Cardiac septum (tissue), 1 donor: Measurements from ENCODE around the gene LMBRD2. TPM values are rescaled to one million over a fixed set of nuclear protein-coding genes. Genes with fewer than 3 reads are reported as not detected.
"Not testable (repeated sequence)": the region's sequence is repeated elsewhere in the genome, so short reads cannot be mapped to it uniquely, and the experiment has no call there.

ENCODE experiments used
- DNase-seq: peaks from one replicate; pipeline ENCODE4 v3.0.0-alpha.2; 2020; ENCODE audit warnings: low spot score
- intact Hi-C: fragments of 100-400 bp; cut with DNase I; formaldehyde crosslinking; loops from one replicate; pipeline ENCODE4 v1.14.0; 2022
- total RNA-seq: library from RNA; stranded (reverse); fragmentation: NEBNext Ultra II Directional; extraction: Animal tissue kit (Norgen Biotek cat#: 25700); gene quantifications from one replicate; pipeline ENCODE4 v1.2.1, GENCODE V29; 2021
- donor health status: DM: no; HTN: no; CAD: no.

LMBRD2 gene
- total RNA-seq, 1 donor from 2014 or later, result 11.7 TPM

DNA sequence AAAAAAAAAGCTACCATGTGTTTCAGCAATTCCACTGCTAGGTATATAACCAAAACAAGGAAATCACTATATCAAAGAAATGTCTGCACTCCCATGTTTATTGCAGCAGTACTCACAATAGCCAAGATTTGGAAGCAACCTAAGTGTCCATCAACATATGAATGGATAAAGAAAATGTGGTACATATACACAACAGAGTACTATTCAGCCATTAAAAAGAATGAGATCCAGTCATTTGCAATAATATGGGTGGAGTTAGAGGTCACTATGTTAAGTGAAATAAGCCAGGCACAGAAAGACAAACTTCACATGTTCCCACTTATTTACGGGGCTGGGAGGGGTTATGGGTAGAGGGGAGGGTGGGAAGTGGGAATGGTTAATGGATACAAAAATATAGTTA lies 18.7 kb downstream of the LMBRD2 start:
- intact Hi-C loops, DNase-seq: not testable (repeated sequence)

DNA sequence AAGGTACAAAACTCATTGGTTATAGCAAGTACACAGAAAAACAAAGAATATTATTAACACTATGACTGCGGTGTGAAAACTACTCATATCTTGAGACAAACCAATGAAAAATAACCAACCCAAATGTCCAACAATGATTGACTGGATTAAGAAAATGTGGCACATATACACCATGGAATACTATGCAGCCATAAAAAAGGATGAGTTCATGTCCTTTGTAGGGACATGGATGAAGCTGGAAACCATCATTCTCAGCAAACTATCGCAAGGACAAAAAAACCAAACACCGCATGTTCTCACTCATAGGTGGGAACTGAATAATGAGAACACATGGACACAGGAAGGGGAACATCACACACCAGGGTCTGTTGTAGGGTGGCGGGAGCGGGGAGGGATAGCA lies 22.0 kb downstream of the LMBRD2 start:
- DNase-seq, intact Hi-C loops: not testable (repeated sequence)

DNA sequence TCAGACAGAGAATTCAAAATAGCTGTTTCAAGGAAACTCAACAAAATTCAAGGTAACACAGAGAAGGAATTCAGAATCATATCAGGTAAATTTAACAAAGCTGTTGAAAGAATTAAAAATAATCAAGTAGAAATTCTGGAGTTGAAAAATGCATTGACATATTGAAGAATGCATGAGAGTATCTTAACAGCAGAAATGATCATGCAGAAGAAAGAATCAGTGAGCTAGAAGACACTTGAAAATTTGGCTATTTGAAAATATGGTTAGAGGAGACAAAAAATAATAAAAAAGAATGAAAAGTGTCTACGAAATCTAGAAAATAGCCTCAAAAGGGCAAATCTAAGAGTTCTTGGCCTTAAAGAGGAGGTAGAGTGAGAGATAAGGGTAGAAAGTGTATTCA lies 22.9 kb downstream of the LMBRD2 start:
- intact Hi-C loops, result no loop called here
- DNase-seq, result no peak

DNA sequence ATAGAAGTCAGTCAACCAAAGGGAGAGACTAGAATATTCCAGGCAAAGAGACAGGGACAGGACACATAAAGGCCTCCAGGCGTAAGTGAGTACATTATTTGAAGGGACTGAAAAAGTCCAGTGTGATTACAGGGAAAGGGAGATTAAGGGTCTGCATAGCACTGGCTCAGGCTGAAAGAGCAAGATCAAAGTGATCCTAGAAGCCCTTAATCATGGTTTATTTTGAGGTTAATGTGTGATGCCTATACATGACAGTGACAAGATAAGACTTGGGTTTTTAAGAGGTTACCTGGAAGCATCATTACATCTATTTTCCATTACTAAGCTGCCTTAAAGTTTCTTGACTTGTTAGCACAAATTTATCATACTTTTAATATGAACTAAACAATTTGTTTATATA lies 25.8 kb downstream of the LMBRD2 start:
- intact Hi-C loops, result no loop called here
- no peak for DNase-seq

DNA sequence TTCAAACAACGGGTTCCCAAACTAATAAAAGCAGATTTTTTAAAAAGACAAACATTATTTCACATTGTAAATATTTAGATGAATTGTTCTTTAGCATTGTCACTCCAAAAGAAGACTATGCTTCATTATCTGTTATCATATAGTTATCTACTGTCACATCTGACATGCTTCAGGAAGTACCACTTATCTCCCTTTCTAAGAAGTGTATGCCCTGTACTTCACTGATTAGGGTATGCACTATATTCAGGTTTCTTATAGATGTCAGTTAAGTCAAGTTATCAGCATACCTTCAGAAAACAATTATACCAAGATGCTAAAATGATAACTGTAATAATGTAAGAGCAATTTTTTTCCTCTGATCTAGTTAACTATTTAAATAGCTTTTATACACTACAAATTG lies 40.4 kb downstream of the LMBRD2 start:
- no peak for DNase-seq
- intact Hi-C loops, result no loop called here

DNA sequence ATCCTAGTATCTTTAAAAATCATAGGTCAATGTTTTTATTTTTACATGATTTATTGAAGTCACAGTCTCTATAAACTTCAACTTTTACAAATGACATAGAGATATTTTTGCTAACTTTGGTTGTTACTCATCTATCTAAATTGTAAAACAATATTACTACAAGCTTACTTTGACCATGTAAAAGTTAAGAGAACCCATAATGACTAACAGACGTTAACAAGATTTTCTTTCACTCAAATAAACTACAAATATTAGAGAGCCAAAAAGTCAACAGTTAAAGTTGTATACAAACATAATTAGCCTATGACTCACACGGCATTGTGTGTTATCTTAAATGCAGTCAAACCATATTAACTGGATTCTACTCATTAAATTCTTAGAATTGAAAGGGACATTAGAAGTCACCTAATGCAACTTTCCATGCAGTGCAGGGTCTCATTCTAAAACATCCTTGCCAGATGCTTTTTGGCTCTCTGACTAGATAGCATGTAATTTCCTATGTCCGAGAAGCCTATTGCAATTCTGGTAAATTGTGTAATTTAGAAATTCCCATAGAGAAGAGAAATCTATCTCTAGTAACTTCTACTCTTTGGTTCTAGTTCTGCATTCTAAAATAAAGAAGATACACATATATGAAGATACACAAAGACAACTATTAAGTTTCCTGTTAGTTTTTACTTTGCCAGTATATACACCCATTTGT lies 42.8 kb downstream of the LMBRD2 start:
- no peak for DNase-seq
- intact Hi-C loops, result no loop called here

DNA sequence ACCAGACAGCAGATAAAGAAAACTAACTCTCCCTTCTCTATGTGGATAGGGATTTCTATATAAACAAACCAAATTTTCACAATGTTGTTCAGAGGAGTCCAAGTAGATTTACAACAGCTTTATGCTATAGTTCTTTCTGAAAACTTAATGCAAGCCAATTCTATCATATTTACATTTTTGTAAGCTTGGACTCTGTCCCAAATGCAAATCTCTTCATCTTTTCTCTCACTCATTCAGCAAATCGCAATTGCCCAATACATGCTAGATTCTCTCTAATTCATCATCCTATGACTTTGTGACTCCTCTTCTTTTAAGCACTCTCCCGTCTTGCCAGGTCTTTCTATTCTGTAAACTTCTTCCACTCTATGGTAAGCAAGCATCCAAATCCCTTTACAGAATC lies 45.9 kb downstream of the LMBRD2 start:
- intact Hi-C loops, result no loop called here
- DNase-seq, result no peak

DNA sequence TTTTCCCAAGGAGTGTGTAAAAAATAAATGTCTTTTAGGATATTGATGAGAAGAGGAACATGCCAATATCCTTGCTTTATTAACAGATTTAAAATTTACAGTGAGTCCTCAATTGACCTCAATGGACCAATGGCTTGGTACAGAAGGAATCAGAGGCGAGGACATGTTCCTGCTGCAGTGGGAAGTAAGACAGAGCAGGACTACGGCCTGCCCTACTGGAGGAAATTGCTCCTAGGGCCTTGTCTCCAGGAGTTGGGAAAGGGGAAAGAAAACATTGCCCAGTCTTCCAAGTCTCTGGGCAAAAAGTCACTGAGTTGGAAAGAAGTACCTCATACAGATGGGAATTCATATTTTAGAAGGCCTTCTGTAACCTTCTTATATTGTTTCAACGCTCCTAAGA lies 51.9 kb downstream of the LMBRD2 start:
- no peak for DNase-seq
- intact Hi-C loops, result no loop called here

DNA sequence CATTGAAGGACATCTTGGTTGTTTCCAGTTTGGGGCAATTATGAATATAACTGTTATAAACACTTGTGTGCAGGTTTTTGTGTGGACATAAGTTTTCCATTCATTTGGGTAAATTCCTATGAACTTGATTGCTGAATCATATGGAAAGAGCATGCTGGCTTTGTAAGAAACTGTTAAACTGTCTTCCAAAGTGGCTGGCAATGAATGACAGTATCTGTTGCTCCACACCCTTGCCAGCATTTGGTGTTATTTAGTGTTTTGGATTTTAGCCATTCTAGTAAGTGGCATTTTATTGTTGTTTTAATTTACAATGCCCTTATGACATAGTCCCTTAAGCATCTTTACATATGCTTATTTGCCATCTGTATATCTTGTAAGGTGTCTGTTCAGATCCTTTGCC lies 55.2 kb downstream of the LMBRD2 start:
- intact Hi-C loops, result no loop called here
- DNase-seq, result no peak

DNA sequence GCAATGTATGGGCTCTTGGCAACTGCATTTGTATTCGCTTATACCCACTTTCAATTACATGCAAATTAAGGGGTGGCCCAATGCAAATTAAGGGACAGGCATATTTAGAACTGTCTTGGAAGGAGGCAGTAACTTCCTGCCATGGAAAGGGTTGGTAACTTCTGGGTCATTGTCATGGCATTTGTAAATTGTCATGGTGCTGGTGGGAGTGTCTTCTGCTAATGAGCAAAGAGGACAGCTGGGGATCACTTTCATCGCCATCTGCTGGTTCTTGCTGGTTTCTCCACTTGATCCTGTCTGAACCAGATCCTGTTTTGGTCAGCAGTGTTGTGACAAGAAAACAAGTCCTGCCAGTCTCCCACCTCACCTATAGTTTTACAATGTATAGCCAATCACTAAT lies 61.7 kb downstream of the LMBRD2 start:
- no peak for DNase-seq
- intact Hi-C loops, result no loop called here

DNA sequence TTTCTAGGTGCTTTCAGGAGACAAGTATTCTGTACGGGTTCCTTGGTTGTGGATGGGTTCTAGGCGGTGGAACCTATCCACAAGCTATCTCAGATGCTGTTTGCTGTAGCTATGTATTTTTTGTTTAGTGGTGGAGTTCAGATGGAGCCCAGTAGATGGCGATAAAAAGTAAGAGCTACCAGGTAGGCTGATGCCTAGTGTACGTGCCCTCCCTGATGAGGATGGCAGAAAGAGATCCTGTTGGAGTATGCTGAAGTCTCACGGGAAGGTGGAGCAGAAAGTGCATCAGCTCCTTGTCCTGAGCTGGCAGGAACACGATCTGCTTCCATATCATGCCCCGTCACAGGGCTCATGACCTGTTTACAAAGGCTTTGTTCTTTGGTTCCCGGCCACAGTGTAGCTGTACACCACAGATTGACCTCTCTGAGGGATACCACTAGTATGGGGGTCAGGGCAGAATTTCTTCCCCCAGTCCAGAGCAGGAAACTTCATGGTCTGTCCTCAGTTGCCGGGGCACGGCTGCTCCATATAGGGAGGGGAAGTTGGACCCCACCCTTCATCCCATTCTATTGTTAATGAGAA lies 72.4 kb downstream of the LMBRD2 start:
- intact Hi-C loops, result no loop called here

DNA sequence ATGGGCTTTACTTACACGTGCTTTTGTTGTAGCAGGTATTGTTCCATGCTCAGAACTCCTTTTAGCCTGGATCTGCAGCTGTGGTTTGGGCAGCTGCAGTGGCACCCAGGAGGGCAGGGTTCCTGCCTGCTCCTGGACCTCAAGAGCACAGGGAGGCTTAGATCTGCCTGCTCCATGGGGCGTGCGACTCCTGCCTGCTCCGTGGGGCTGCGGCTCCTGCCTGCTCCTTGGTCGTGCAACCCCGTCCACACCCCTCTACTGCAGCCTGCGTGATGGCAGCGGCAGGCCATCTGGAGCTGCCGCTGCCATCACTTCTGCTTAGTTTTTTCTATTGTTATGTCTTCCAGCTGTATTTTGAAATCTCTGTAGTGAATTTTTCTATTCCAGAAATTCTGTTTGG lies 73.3 kb downstream of the LMBRD2 start:
- no peak for DNase-seq
- intact Hi-C loops, result no loop called here

More for the DNA sequence above, 72.4 kb downstream of the LMBRD2 start:
- DNase-seq, result no peak

DNA sequence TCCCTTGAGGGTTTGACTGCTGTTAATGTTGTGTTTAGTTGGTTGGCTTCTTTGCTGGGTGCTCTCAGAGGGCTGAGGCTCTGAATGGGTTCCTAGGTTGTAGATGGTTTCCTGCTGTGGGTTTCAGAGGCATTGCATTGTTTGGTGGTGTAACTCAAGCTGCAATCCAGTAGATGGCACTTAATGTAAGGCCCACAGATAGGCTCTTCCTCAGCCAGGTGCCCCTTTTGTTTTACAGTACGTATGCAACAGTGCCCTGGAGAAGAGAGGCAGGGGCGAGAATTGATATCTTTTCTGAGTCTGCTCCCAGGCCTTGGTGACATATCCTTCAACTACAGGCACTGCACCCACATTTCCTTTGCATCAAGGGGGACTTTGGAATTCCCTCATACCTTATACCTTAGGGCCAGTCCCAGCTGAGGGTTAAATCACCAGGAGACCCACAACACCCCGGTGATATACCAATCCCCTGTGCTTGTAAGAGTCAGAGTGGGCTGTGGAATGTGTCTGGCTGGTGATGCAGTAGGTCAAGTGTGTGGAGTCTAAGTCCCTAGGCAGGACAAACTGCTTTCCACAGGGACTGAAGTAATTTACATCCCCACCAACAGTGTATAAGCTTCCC lies 78.0 kb downstream of the LMBRD2 start:
- no peak for DNase-seq
- intact Hi-C loops, result no loop called here

DNA sequence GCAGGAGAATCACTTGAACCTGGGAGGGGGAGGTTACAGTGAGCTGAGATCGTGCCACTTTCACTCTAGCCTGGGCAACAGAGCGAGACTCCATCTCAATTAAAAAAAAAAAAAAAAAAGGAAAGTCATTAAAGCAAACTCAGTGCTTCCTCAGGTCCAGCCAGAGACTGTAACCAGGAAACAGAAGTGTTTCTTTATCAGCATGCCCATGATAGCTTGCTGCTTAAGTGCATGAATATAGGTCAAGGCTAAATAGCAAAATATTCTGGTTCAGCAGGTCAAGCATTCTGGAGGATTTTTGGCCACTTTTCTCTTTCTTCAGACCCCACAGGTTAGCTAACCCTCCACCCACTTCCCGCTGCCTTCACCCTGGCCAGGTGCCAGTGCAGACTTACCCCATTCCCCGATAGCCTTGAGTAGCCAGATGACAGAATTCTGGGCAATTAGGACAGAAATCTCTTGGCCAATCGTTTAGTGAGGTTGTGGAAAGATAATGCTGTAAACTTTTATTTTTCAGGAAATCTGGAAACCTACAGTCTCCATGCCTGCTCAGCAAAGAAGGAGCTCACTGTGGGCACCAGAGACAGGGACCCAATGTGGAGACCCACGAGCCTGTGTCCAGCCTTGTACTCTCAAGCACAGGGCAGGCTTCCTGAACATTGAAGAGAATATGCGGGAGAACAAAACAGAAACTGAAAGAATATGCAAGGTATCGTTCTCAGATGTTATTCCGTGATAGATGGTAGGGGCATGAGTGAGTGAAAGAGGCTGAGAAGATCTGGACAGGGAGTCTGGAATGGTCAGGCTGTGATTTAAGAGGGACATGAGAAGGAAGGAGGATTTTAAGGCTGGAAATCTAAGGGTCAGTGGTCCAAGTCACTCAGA lies 80.8 kb downstream of the LMBRD2 start:
- DNase-seq, result no peak
- intact Hi-C loops, result no loop called here

DNA sequence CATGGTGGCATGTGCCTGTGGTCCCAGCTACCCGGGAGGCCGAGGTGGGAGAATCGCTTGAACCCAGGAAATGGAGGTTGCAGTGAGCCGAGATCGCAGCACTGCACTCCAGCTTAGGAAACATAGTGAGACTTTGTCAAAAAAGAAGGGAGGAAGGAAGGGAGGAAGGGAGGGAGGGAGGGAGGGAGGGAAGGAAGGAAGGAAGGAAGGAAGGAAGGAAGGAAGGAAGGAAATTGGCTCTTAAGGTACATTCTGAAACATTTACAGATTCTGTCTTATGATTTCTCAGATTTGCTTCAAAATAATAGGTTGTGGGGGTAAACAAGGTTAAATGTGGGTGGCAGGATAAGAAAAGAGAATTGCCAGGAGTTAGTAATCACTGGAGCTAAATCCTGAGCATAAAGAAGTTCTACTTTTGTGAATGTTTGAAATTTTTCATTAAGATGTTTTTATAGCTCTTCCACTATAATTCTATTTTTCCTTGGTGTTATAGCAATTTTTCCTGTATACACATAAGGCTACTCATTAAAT lies 82.9 kb downstream of the LMBRD2 start:
- DNase-seq, result no peak
- intact Hi-C loops, result no loop called here

DNA sequence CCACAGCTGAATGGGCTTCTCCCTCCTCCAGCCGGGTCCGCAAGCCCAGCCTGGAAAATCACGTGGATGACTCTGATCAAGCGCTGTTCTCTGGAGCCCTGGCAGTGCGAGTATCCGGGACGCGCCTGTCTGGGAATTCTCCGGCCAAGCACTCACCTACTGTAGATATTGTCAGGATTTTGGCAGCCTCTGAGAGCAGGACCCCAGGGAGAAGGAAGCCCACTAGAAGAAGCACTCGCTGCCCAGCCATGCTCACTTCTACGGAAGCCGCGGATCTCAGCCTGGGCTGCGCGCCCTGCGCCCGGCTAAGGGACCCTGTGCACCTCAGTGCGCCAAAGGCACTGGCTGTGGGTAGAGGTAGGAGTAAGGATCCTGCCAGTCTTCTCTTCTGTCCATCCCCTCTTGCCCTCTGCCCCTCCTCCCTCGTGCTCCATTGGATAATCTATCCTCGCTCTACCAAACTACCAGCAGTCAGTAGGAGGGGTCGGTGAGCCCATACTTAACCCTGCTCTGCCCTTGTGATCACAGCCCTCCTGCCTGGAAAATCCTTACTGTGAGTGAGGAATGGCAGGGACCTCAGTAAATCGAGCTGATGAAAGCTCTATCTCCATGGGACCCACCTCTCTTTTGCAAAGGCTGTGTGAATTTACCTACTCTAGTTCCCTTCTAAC lies 85.0 kb downstream of the LMBRD2 start, which contains the start of gene UGT3A2:
Gene UGT3A2 (minus strand): TSS at position 343 of the 671 bp plus-strand sequence. CDS start 93 bp downstream, at position 250.
- intact Hi-C loops, result no loop called here
- DNase-seq, result no peak

DNA sequence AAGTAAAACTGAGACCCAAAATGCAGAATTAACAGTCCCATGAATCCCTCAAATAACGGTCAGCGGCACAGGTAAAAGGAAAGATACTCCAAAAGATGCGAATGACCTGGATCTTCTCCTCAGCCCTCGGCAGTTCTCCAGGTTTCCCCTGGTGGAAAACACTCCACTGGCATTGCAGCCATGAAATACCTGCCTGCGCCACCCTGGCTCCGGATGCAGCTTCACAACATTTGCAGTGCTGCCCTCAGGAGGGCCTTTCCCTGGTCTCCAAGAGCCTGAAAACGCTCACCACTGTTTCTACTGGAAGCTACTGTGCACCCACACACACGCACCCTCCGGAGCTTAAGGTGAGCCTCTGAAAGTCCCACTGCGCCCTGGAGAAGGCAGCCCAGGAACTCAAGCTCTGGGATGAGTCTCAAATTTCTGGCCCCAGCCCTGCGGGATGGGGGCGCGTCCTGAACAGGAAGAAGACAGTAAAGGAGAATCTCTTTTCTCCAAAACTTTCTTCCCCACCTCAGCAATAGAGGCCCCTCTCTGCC lies 85.6 kb downstream of the LMBRD2 start:
- intact Hi-C loops, result no loop called here
- DNase-seq, result no peak

DNA sequence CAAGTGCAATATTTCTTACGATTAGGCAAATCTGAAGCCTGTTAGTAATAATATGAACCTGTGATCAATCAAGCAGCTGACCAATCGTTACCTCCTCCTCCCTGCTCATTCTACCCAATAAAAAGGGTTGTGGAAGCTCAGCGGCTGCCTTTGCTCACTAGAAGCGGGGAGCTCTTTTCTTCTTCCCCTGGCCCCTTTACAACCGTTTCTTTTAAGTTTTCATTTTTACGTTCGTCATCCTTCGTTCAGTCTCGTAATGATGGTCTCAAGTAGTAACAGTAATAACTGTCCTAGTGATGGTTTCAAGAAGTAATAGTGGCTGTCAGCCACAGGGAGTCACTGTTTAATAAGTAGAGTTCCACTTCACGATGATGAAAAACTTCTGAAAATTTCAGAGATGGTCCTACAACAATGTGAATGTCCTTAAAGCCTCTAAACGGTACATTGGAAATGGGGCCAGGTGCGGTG lies 91.2 kb downstream of the LMBRD2 start:
- intact Hi-C loops, result no loop called here
- no peak for DNase-seq
